WTC11 (cell line): Measurements from ENCODE around the gene COL4A2. TPM values are rescaled to one million over a fixed set of nuclear protein-coding genes. Genes with fewer than 3 reads are reported as not detected.
A peak's percentile ranks its signal among the peaks of the same experiment; 100 is the strongest.

Experiments used
- ATAC-seq: fragments of 200-7000 bp; cut with Tn5 transposase; 2 replicates; pipeline ENCODE4 v1.10.0; 2021; ENCODE audit warnings: mild to moderate bottlenecking, moderate library complexity
- CTCF ChIA-PET: fragments of 300-600 bp; sonication (Branson Sonifier 250); formaldehyde crosslinking; loops from one replicate; lab custom pipeline; 2021; ENCODE audit warnings: antibody characterized with exemption; lab: Charles Lee
- POLR2A ChIA-PET: fragments of 350-600 bp; sonication (Branson Sonifier 250); formaldehyde crosslinking; loops from one replicate; lab custom pipeline; 2021; ENCODE audit warnings: antibody characterized with exemption; lab: Charles Lee
- DNase-seq: peaks from one replicate; pipeline ENCODE4 v3.0.0; 2021; ENCODE audit warnings: low spot score
- H3K27ac Mint-ChIP-seq: 2 replicates; pipeline ENCODE4 v1.8.0; 2021; ENCODE audit warnings: mixed read lengths
- H3K27me3 Mint-ChIP-seq: 2 replicates; pipeline ENCODE4 v1.8.0; 2021; ENCODE audit warnings: low read depth, mild to moderate bottlenecking, moderate library complexity, mixed read lengths
- H3K36me3 Mint-ChIP-seq: 2 replicates; pipeline ENCODE4 v1.8.0; 2021; ENCODE audit warnings: mixed read lengths
- H3K4me1 Mint-ChIP-seq: 2 replicates; pipeline ENCODE4 v1.8.0; 2022; ENCODE audit warnings: mixed read lengths
- H3K4me3 Mint-ChIP-seq: 2 replicates; pipeline ENCODE4 v1.8.0; 2021; ENCODE audit warnings: mild to moderate bottlenecking, moderate library complexity, mixed read lengths
- H3K9me3 Mint-ChIP-seq: 2 replicates; pipeline ENCODE4 v1.8.0; 2021; ENCODE audit warnings: mixed read lengths
- ATF3 ChIP-seq: sonication (generic); formaldehyde crosslinking; conservative IDR thresholded peaks from 2 replicates; pipeline ENCODE4 v1.8.1; 2022; ENCODE audit warnings: mild to moderate bottlenecking, missing genetic modification reagents
- CDX4 ChIP-seq: fragments of 250-450 bp; sonication (Bioruptor Pico); IDR thresholded peaks from 2 replicates; pipeline ENCODE4 v1.9.0; 2021; ENCODE audit warnings: moderate library complexity, mild to moderate bottlenecking, inconsistent platforms, borderline replicate concordance
- CTCF ChIP-seq: fragments of 200-600 bp; IDR thresholded peaks from 2 replicates; pipeline ENCODE4 v1.8.0; 2022; ENCODE audit warnings: antibody characterized with exemption
- FOXJ3 ChIP-seq: sonication (generic); formaldehyde crosslinking; IDR thresholded peaks from 2 replicates; pipeline ENCODE4 v1.9.0; 2021; ENCODE audit warnings: missing genetic modification reagents, mild to moderate bottlenecking, borderline replicate concordance
- FOXP1 ChIP-seq: sonication (generic); formaldehyde crosslinking; IDR thresholded peaks from 2 replicates; pipeline ENCODE4 v1.8.0; 2022; ENCODE audit warnings: missing genetic modification reagents, mild to moderate bottlenecking, moderate library complexity, borderline replicate concordance
- FOXP4 ChIP-seq: sonication (generic); formaldehyde crosslinking; IDR thresholded peaks from 2 replicates; pipeline ENCODE4 v1.8.0; 2022; ENCODE audit warnings: mild to moderate bottlenecking, missing genetic modification reagents
- JUN ChIP-seq: sonication (generic); formaldehyde crosslinking; IDR thresholded peaks from 2 replicates; pipeline ENCODE4 v1.8.0; 2023; ENCODE audit warnings: mild to moderate bottlenecking, missing genetic modification reagents
- MLX ChIP-seq: sonication (generic); formaldehyde crosslinking; IDR thresholded peaks from 2 replicates; pipeline ENCODE4 v1.8.1; 2023; ENCODE audit warnings: mild to moderate bottlenecking, missing genetic modification reagents, moderate library complexity
- MXD4 ChIP-seq: fragments of 250-450 bp; sonication (Bioruptor Pico); IDR thresholded peaks from 2 replicates; pipeline ENCODE4 v1.8.0; 2021; ENCODE audit warnings: mild to moderate bottlenecking, moderate library complexity, borderline replicate concordance
- NR2C2 ChIP-seq: sonication (generic); formaldehyde crosslinking; IDR thresholded peaks from 2 replicates; pipeline ENCODE4 v1.8.0; 2022; ENCODE audit warnings: mild to moderate bottlenecking, missing genetic modification reagents
- NR3C1 ChIP-seq: sonication (generic); formaldehyde crosslinking; conservative IDR thresholded peaks from 2 replicates; pipeline ENCODE4 v1.8.1; 2023; ENCODE audit warnings: low read depth, mild to moderate bottlenecking, missing genetic modification reagents
- OVOL2 ChIP-seq: fragments of 250-450 bp; sonication (Bioruptor Pico); IDR thresholded peaks from 2 replicates; pipeline ENCODE4 v1.9.0; 2021; ENCODE audit warnings: mild to moderate bottlenecking, borderline replicate concordance
- PREB ChIP-seq: sonication (generic); formaldehyde crosslinking; IDR thresholded peaks from 2 replicates; pipeline ENCODE4 v1.8.1; 2022; ENCODE audit warnings: mild to moderate bottlenecking, missing genetic modification reagents, moderate library complexity, borderline replicate concordance
- SMAD3 ChIP-seq: sonication (generic); formaldehyde crosslinking; IDR thresholded peaks from 2 replicates; pipeline ENCODE4 v1.8.0; 2022; ENCODE audit warnings: missing genetic modification reagents, mild to moderate bottlenecking, borderline replicate concordance
- SOX15 ChIP-seq: fragments of 250-450 bp; sonication (Bioruptor Pico); IDR thresholded peaks from 2 replicates; pipeline ENCODE4 v1.9.0; 2021; ENCODE audit warnings: mild to moderate bottlenecking
- TEAD4 ChIP-seq: sonication (generic); formaldehyde crosslinking; IDR thresholded peaks from 2 replicates; pipeline ENCODE4 v1.8.0; 2022; ENCODE audit warnings: mild to moderate bottlenecking, missing genetic modification reagents
- USF2 ChIP-seq: sonication (generic); formaldehyde crosslinking; IDR thresholded peaks from 2 replicates; pipeline ENCODE4 v1.8.1; 2023; ENCODE audit warnings: mild to moderate bottlenecking, missing genetic modification reagents, moderate library complexity
- ZNF138 ChIP-seq: sonication (generic); formaldehyde crosslinking; conservative IDR thresholded peaks from 2 replicates; pipeline ENCODE4 v1.8.1; 2022; ENCODE audit warnings: mild to moderate bottlenecking, moderate library complexity, missing genetic modification reagents
- ZNF219 ChIP-seq: sonication (generic); formaldehyde crosslinking; IDR thresholded peaks from 2 replicates; pipeline ENCODE4 v1.8.0; 2023; ENCODE audit warnings: missing genetic modification reagents, mild to moderate bottlenecking, borderline replicate concordance
- ZNF423 ChIP-seq: fragments of 250-450 bp; sonication (Bioruptor Pico); IDR thresholded peaks from 2 replicates; pipeline ENCODE4 v2.1.2; 2022; ENCODE audit warnings: mild to moderate bottlenecking, moderate library complexity
- ZNF671 ChIP-seq: fragments of 250-450 bp; sonication (Bioruptor Pico); IDR thresholded peaks from 2 replicates; pipeline ENCODE4 v1.8.0; 2021; ENCODE audit warnings: mild to moderate bottlenecking
- total RNA-seq: library from RNA; stranded (reverse); gene quantifications from 3 replicates; pipeline ENCODE4 v1.2.3, GENCODE V29; 2021
- TF ChIP-seq, protein P1 (sequence below): sonication (generic); formaldehyde crosslinking; IDR thresholded peaks from 2 replicates; pipeline ENCODE4 v1.8.0; 2022; ENCODE audit warnings: mild to moderate bottlenecking, missing genetic modification reagents
- TF ChIP-seq, protein P2 (sequence below): sonication (generic); formaldehyde crosslinking; IDR thresholded peaks from 2 replicates; pipeline ENCODE4 v1.8.0; 2022; ENCODE audit warnings: missing genetic modification reagents

The COL4A2 gene
- total RNA-seq, 1 experiment from 2014 or later: 109 TPM

DNA sequence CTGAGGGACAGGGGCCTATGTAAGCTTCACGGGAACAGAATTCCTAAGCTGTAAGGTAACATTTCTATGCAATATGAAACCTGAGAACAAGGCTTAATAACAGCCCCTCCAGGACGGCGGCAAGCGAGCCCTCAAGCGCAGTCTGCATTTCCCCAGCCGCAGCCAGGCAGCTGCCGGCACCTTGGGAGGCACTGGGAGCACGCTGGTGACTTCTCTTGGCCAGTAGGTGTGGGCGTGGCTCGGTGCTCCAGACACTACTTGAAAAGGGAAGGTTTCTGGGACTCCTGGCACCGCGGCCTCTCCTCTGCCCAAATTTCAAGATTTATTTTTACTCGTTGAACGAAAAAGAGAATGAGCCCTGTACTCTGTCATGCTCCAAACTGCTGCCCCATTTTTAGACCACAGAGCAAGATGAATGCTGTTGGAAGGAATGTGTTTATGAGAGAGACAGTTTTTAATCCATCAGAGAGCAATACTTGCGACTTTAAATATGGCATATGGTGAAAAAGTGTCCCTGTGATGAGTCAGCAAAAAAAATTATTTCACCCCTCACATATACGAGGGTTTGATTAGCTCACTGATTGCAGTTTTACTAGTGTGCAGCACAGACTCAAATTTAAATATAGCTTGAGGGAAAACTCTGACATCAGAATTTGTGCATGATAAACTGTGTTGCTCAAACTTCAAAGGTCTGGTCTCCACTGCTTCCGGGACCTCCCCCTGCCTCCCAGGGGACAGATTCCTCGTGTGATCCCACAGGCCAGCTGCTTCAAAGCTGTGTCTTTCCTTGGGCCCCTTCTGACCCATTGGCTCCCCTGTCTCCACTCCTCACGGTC, 81.2 kb downstream of the COL4A2 start:
- TF ChIP-seq ZNF671 (no peak), NR3C1 (CRISPR knock-in tag) (no peak), MLX (CRISPR knock-in tag) (no peak), TEAD4 (no peak), SOX15 (CRISPR knock-in tag) (no peak), SMAD3 (CRISPR knock-in tag) (no peak), CDX4 (CRISPR knock-in tag) (no peak), ZNF423 (CRISPR knock-in tag) (no peak), FOXP1 (CRISPR knock-in tag) (no peak), USF2 (CRISPR knock-in tag) (no peak), OVOL2 (no peak)
- DNase-seq (peak; percentile 29), ATAC-seq (peak; percentile 64)
- Mint-ChIP-seq H3K4me1 (peaks cover 42% of the 10 kb centered on the region), H3K9me3 (peaks cover 29% of the 10 kb centered on the region), H3K27ac (peak overlapping the region; percentile 70), H3K4me3 (no peak overlapping the region), H3K27me3 (no peaks in the 10 kb centered on the region), H3K36me3 (peaks cover 26% of the 10 kb centered on the region)
- ChIA-PET POLR2A (no interaction called here), CTCF (interaction anchor here (1.4 to 1.8 kb wide), 2 partner anchors 24 to 34 kb away, joined by 5 to 7 read pairs; no protein-coding TSS in a partner anchor)

DNA sequence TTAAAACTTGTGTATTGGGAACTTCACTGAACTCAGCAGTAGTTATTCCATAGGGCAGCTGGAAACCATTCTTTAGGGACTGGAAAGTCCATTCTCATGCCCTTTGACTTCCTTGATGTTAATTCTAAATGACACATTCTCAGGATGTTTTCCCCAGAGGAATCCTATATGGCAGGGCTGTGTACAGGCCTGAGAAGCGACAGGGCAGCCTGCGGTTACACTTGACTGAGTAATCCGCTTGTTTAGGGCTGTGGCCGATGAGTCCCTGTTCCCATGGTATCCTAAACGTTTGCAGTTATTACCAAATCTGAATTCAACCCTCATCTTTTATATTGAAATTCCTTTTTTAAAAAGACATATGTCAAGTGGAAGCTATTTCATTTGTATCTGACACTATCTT, 83.5 kb downstream of the COL4A2 start:
- Mint-ChIP-seq H3K27me3 (no peaks in the 10 kb centered on the region), H3K9me3 (peaks cover 18% of the 10 kb centered on the region), H3K4me1 (peaks cover 42% of the 10 kb centered on the region), H3K4me3 (no peak overlapping the region), H3K27ac (no peak overlapping the region), H3K36me3 (peaks cover 13% of the 10 kb centered on the region)
- ChIA-PET CTCF (no interaction called here), POLR2A (no interaction called here)
- DNase-seq (no peak), ATAC-seq (no peak)
- TF ChIP-seq, protein P1, sequence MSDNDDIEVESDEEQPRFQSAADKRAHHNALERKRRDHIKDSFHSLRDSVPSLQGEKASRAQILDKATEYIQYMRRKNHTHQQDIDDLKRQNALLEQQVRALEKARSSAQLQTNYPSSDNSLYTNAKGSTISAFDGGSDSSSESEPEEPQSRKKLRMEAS: no peak
- TF ChIP-seq MXD4 (no peak), NR2C2 (CRISPR knock-in tag) (no peak), ZNF138 (no peak), SOX15 (CRISPR knock-in tag) (no peak), PREB (CRISPR knock-in tag) (no peak), ZNF671 (no peak), JUN (no peak), FOXJ3 (CRISPR knock-in tag) (no peak), ZNF219 (no peak), ATF3 (CRISPR knock-in tag) (no peak), FOXP4 (CRISPR knock-in tag) (no peak), CTCF (no peak)
- TF ChIP-seq, protein P2, sequence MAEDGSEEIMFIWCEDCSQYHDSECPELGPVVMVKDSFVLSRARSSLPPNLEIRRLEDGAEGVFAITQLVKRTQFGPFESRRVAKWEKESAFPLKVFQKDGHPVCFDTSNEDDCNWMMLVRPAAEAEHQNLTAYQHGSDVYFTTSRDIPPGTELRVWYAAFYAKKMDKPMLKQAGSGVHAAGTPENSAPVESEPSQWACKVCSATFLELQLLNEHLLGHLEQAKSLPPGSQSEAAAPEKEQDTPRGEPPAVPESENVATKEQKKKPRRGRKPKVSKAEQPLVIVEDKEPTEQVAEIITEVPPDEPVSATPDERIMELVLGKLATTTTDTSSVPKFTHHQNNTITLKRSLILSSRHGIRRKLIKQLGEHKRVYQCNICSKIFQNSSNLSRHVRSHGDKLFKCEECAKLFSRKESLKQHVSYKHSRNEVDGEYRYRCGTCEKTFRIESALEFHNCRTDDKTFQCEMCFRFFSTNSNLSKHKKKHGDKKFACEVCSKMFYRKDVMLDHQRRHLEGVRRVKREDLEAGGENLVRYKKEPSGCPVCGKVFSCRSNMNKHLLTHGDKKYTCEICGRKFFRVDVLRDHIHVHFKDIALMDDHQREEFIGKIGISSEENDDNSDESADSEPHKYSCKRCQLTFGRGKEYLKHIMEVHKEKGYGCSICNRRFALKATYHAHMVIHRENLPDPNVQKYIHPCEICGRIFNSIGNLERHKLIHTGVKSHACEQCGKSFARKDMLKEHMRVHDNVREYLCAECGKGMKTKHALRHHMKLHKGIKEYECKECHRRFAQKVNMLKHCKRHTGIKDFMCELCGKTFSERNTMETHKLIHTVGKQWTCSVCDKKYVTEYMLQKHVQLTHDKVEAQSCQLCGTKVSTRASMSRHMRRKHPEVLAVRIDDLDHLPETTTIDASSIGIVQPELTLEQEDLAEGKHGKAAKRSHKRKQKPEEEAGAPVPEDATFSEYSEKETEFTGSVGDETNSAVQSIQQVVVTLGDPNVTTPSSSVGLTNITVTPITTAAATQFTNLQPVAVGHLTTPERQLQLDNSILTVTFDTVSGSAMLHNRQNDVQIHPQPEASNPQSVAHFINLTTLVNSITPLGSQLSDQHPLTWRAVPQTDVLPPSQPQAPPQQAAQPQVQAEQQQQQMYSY (CRISPR knock-in tag): no peak
